Measurements from ENCODE around the gene PRKRIP1. TPM values are rescaled to one million over a fixed set of nuclear protein-coding genes. Genes with fewer than 3 reads are reported as not detected.

The PRKRIP1 gene
- total and polyA plus RNA-seq, 2 donors (not counting 1 experiment from before 2014, with no cell fraction given) = 13.8 to 16.3 TPM

- no peaks in the 10 kb centered on the region for H3K79me2 ChIP-seq (ENCODE audit: control insufficient read depth, insufficient read depth, low read length)
- peaks cover 6% of the 10 kb centered on the region for H3K36me3 ChIP-seq (ENCODE audit: control insufficient read depth, insufficient read depth, low read length)
- H3K9ac ChIP-seq (ENCODE audit: insufficient read depth, low read length) = no peak overlapping the region
- H3K4me2 ChIP-seq (ENCODE audit: extremely low read depth, insufficient read depth, low read length) = no peak overlapping the region
- no peak overlapping the region for H2AFZ ChIP-seq (ENCODE audit: low read length)
- no peaks in the 10 kb centered on the region for H3K9me3 ChIP-seq (ENCODE audit: control insufficient read depth, insufficient read depth, low read depth, low read length)
- no peak for TF ChIP-seq EZH2 (IDR thresholded peaks at IDR 0.05; ENCODE audit: low read length, missing control alignments)
- TF ChIP-seq CTCF (conservative IDR thresholded peaks at IDR 0.05 in 1 of 2, IDR thresholded peaks at IDR 0.05 in 1 of 2; ENCODE audit: low read depth in 1 of 2, low read length in 2 of 2) = no peak
- H4K20me1 ChIP-seq (ENCODE audit: control insufficient read depth, extremely low read depth, insufficient read depth, low read length) = no peaks in the 10 kb centered on the region
- no peaks in the 10 kb centered on the region for H3K27me3 ChIP-seq (ENCODE audit: control insufficient read depth, insufficient read depth, low read length)
- H3K4me1 ChIP-seq (ENCODE audit: control insufficient read depth, extremely low read depth, insufficient read depth, low read length) = no peaks in the 10 kb centered on the region
- H3K27ac ChIP-seq (ENCODE audit: insufficient read depth, low read length) = no peak overlapping the region
- no peak for DNase-seq (ENCODE audit: low read depth in 2 of 2)
- H3K4me3 ChIP-seq (replicated peaks in 1 of 4; ENCODE audit: control extremely low read depth in 1 of 4, insufficient read depth in 1 of 4, low read depth in 3 of 4, low read length in 4 of 4) = no peak overlapping the region
Observed at GRCh38 chr7:102445674-102446071, 49.5 kb downstream of the PRKRIP1 start.

GRCh38 chr7:102446387-102447156 lies 50.4 kb downstream of the PRKRIP1 start:
- Histone ChIP-seq H3K4me1 (ENCODE audit: control insufficient read depth, extremely low read depth, insufficient read depth, low read length) (no peaks in the 10 kb centered on the region), H3K9ac (ENCODE audit: insufficient read depth, low read length) (no peak overlapping the region), H3K4me3 (replicated peaks in 1 of 4; ENCODE audit: control extremely low read depth in 1 of 4, insufficient read depth in 1 of 4, low read depth in 3 of 4, low read length in 4 of 4) (no peak overlapping the region), H4K20me1 (ENCODE audit: control insufficient read depth, extremely low read depth, insufficient read depth, low read length) (no peaks in the 10 kb centered on the region), H3K4me2 (ENCODE audit: extremely low read depth, insufficient read depth, low read length) (no peak overlapping the region), H3K27me3 (ENCODE audit: control insufficient read depth, insufficient read depth, low read length) (no peaks in the 10 kb centered on the region), H3K79me2 (ENCODE audit: control insufficient read depth, insufficient read depth, low read length) (no peaks in the 10 kb centered on the region), H3K27ac (ENCODE audit: insufficient read depth, low read length) (no peak overlapping the region), H2AFZ (ENCODE audit: low read length) (no peak overlapping the region), H3K9me3 (ENCODE audit: control insufficient read depth, insufficient read depth, low read depth, low read length) (no peaks in the 10 kb centered on the region), H3K36me3 (ENCODE audit: control insufficient read depth, insufficient read depth, low read length) (peaks cover 6% of the 10 kb centered on the region)
- DNase-seq (ENCODE audit: low read depth in 2 of 2) = no peak
- no peak for TF ChIP-seq EZH2 (IDR thresholded peaks at IDR 0.05; ENCODE audit: low read length, missing control alignments)
- no peak for TF ChIP-seq CTCF (conservative IDR thresholded peaks at IDR 0.05 in 1 of 2, IDR thresholded peaks at IDR 0.05 in 1 of 2; ENCODE audit: low read depth in 1 of 2, low read length in 2 of 2)

GRCh38 chr7:102447311-102447710 lies 51.1 kb downstream of the PRKRIP1 start:
- H3K27ac ChIP-seq (ENCODE audit: insufficient read depth, low read length) = no peak overlapping the region
- H3K9me3 ChIP-seq (ENCODE audit: control insufficient read depth, insufficient read depth, low read depth, low read length) = no peaks in the 10 kb centered on the region
- no peak overlapping the region for H3K9ac ChIP-seq (ENCODE audit: insufficient read depth, low read length)
- TF ChIP-seq EZH2 (IDR thresholded peaks at IDR 0.05; ENCODE audit: low read length, missing control alignments) (no peak), CTCF (conservative IDR thresholded peaks at IDR 0.05 in 1 of 2, IDR thresholded peaks at IDR 0.05 in 1 of 2; ENCODE audit: low read depth in 1 of 2, low read length in 2 of 2) (no peak)
- H3K27me3 ChIP-seq (ENCODE audit: control insufficient read depth, insufficient read depth, low read length) = no peaks in the 10 kb centered on the region
- no peak overlapping the region for H3K4me3 ChIP-seq (replicated peaks in 1 of 4; ENCODE audit: control extremely low read depth in 1 of 4, insufficient read depth in 1 of 4, low read depth in 3 of 4, low read length in 4 of 4)
- no peaks in the 10 kb centered on the region for H3K79me2 ChIP-seq (ENCODE audit: control insufficient read depth, insufficient read depth, low read length)
- DNase-seq (ENCODE audit: low read depth in 2 of 2) = no peak
- peaks cover 6% of the 10 kb centered on the region for H3K36me3 ChIP-seq (ENCODE audit: control insufficient read depth, insufficient read depth, low read length)
- no peak overlapping the region for H3K4me2 ChIP-seq (ENCODE audit: extremely low read depth, insufficient read depth, low read length)
- H2AFZ ChIP-seq (ENCODE audit: low read length) = no peak overlapping the region
- no peaks in the 10 kb centered on the region for H3K4me1 ChIP-seq (ENCODE audit: control insufficient read depth, extremely low read depth, insufficient read depth, low read length)
- H4K20me1 ChIP-seq (ENCODE audit: control insufficient read depth, extremely low read depth, insufficient read depth, low read length) = no peaks in the 10 kb centered on the region
